NCI-H1436 (cell line): ENCODE measurements around the gene SCN9A.
A peak's percentile ranks its signal among the peaks of the same experiment; 100 is the strongest.
"Not testable (repeated sequence)": the region's sequence is repeated elsewhere in the genome, so short reads cannot be mapped to it uniquely, and the experiment has no call there.

ENCODE experiments used
- DNase-seq: peaks from one replicate; lab custom pipeline; 2025; lab: John Stamatoyannopoulos, UW

Gene SCN9A

DNA sequence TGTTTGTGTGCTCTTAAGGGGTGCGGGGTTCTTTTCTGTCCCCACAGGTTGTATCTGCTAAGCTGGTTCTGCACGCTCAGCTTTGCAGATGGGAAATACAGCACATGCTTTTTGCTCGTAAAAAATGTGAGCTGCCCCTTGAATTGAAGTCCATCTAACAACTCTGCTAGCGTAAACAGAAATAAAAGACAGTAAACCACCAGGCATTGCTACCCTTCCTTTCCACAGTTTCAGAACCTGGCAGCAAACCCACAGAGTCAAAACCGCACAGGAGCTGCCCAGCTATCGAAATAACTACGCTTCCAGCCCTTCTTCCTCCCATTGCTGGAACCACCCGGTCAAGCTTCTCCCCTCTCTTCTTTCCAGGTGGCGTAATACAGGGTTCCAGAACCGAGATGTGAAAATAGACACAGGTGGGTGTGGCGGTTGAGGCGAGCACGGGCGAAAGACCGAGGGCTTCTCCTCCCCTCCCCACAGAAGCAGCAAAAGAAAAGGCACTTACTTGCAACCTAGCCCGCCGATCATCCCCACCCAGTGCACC, 479 bp downstream of the SCN9A start:
- no peak for DNase-seq

DNA sequence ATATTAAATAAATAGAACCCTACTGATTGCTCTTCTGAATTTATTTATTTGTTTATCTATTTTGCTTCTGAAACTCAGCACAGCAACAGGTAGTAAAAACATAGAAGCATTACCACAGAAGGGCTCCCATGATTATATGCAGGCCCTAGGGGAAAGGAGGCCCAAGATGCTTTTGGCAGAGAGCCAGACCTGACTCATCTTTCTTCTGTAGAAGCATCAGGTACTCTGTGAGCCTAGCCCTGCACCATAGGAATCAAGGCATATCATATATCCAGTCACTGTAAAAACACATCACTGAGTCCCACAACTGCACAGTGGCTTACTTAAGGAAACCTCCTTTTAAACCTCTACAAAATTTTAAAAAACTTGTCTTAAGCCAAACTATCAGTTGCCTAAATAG, 1.8 kb downstream of the SCN9A start:
- DNase-seq = peak; percentile 83

DNA sequence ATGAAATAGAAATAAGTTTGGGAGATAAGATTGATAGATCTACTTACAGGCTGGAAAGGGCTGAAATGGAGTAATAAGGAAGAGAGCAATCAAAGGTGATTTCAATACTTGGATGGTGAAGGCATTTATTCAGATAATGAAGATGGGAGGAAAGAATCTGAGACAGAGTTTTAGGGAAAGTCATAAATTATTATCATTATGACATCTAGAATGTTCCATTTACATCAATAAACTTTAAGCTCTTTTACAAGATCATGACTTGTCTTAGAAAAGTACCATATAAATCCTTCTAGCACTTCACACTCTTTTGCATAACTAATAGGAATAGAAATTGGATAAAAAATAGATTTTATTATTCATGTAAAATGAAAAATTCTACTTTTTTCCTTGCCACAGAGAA, 2.2 kb downstream of the SCN9A start:
- no peak for DNase-seq

DNA sequence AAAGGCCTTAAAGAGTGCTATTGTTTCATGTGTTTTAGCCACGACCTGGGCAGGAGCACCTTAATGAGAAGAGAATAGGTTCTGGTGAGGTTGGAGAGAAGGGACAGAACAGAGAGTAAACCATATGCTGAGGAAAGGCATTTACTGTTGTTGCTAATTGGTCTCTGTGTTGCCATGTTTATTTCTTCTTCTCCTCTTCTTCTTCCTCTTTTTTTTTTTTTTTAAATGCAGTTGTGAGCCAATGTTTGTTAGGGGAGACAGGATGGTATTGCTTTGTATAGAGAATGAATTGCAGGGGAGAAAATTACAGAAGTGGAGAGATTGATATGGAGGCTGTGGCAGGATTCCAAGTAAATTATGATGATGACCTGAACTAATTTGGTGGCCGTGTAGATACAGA, 2.6 kb downstream of the SCN9A start:
- peak; percentile 26 for DNase-seq

DNA sequence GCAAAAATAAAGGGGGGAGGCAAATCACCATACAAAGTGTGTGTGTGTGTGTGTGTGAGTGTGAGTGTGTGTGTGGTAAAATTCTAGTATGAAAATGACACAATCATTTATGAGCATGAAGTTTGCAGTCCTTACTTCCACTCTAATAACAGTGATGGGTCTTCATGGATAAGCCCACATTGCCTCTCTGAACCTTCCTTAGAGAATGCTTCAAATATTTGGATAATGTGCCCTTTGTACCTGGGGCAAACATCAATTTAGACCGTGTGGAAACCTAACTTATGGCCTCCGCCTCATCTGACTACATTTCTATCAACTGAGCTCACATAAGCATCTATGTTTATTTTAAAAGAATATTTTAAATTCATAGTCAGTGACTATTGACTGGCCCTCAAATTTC, 3.7 kb downstream of the SCN9A start:
- no peak for DNase-seq

DNA sequence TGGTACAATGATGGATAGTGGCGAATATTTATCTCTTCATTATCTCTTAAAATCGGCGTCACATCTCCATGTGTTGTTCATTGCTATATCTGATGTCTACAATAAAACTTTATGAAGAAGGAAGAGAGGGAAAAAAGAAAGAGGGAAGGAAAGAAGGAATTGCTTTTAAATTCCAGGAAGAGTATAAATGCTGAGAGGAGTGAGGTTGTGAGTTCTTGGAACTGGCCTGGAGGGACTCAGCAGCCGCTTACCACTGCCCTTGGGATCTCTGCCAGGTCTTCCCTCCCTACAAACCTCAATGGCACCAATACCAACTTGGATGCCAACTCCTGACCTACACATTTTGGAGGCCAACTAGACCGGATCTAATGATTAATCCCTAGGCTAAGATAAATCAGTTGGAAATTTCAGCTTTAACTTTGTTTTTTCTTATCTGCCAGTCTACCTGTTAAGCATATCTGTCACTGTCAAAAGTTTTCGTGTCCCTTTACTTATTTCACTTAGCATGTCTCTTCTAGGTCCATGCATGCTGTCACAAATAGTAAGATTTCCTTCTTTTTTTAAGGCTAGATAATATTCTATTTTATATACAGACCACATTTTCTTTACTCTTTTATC, 9.8 kb downstream of the SCN9A start:
- no peak for DNase-seq

DNA sequence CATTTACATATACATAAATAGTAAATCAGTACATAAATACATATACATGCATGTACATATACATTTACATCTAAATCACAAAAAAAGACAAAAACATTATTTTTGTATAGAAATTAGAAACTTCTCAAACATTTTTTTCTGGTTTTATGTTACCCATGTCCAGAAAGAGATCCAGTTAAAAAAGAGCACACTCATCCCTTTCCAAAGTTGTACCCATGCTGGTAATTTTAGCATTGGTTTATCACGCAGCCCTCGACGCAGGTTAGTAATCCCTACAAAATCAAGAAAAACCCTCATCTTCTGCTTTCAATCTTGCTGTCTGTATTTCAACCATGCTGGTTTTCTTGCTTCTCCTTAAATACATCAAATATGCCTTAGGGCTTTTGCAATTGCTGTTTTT, 10.5 kb downstream of the SCN9A start:
- no peak for DNase-seq

DNA sequence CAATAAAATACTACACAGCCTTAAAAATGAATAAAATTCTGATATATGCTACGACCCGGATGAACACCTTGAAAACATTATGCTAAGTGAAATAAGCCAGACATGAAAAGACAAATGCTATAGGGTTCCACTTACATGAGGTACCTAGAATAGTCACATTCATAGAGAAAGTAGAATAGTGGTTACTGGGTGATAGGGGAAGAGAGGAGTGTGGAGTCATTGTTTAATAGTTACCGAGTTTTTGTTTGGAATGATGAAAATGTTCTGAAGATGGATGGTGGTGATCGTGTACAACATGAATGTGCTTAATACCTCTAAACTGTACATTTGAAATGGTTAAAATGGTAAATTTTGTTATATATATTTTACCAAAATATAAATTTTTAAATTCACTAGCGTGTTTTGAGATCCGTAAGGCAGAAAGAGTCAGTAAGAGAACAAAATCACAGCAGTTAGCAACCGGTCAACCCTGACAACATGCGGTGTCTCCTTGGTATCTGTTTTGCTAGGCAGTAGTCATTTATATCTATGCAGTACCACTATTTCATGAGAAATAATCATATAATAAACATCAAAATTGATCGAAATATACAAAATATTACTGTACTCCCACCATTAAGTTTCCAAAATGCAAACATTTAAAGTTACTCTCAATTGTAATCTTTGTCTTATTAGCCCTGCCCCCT, 11.1 kb downstream of the SCN9A start:
- no peak for DNase-seq

DNA sequence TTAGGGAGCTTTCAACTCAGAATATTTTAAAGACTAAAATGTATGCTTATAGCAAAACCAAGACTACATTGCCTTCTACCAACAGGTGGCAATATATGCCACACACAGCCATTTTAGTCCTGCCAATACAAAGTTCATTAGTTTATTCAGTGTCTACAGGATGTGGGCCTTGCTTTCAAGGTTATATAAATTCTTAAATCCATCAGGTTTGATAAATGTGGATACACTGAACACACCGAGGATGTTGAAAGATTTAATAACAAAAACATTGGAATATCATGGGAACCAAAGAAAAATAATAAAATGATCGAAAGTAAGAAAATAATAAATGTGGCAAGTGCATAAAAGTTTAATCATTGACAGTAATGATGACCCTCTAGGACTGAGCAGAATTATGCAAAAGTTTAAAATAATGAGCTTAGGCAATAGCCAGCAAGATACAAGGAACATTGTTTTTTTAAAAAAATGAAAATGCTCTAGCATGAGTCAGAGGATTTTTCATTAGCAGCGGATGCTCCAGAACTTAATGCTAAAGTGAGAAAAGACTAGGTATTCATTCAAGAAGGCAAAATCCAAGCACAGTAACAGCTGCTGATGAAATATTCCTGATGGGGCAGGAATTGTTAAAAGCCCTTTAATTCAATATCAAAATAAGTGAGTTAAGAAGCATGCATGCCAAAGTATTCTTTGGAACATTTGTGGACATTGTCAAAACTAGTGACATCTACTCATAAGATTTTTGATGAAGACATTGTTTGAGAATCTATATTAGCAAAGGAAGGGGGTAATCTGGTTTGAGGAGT, 14.2 kb downstream of the SCN9A start:
- no peak for DNase-seq

DNA sequence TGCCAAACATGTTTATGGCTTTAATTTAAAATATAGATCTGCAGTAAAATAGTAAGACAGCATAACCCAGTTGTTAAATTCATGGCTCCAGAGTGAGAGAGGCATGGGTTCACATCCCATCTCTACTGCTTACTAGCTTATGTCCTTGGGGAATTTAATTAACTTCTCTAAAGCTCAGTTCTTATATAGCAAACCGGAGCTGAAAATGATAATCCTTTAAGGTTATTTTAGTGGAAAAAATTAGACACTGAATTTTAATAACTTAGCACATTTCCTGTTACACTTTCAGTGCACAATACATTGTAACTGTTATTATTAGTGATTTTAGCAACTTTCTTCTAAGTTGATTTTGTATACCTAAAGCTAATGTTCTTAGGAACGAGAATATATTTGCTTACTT, 14.8 kb downstream of the SCN9A start:
- no peak for DNase-seq

DNA sequence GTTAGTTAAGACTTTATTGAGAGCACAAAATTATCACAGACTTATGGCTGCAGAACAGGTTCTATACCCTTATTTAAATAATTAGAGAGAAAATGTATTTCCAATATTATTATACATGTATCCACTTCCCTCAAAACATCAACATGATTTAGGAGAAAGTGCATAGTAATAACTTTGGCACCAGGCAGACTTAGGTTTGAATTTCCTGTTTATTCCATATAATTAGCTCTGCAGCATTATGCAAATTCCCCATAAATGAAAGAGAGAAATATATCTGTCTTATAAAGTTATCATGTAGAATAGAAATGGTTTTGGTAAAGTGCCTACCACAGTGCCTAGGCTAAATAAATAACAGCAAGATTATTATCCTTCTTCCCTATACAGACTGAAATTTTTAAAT, 15.3 kb downstream of the SCN9A start:
- DNase-seq = no peak

DNA sequence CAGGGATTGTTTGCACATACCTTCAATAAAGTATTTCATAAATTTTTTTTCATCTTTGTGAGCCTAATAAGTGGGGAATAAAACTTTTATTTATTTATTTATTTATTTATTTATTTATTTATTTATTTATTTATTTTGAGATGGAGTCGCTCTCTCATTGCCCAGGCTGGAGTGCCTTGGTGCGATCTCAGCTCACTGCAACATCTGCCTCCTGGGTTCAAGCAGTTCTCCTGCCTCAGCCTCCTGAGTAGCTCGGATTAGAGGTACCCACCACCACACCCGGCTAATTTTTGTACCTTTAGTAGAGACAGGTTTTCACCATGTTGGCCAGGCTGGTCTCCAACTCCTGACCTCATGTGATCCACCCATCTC, 17.8 kb downstream of the SCN9A start:
- not testable (repeated sequence) for DNase-seq

DNA sequence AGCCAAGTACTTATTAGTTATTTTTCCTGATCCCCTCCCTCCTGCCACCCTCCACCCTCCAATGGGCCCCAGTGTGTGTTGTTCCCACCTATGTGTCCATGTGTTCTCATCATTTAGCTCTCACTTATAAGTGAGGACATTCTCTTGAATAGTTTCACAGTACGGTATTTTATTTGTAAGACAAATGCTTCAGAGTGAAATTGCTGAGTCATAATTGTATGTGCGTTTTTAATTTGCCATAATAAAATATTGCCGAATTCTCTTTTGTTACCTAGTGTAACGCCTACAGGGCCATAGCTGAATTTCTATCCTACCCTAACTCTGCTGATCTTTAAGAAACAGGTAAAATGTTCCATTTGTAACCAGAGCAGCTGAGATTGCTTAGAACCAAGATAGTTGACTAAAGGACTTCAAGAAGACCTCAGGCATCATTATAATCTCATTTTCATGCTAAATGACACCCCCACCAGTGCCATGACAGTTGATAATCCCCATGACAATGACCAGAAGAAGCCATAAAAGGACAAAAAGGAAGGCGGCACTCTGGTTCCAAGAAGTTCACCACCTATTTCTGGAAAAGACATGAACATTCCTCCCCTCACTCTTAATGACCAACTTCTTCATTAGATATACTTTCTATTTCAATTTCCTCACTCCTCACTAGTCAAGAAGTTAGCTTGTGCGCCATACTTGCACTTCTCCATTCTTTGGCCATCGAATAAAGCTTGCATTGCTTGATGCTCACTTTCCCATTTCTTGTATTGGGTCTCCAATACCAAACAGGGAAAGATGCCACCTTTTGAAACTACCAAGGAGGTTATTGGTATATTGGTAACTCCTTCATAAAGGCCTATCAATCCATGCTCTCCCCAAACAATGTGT, 18.4 kb downstream of the SCN9A start:
- no peak for DNase-seq

DNA sequence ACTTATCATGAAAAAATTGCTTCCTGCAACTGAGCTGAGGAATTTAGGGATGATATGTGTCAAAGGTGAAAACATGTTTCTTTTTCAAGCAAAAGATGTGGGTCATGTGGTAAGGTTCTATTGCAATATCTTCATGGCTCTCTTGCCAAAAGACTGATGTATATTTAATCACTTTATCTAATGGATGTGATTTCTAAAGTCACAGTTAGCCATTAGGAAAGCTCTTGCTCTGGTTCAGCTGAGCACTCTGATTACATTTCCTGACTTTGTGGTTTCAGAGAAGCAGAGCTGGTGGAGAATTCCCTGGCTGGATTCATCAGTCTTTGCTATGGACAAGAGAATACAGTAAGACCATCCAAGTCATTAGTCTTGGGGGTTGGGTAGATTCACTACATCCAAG, 24.4 kb downstream of the SCN9A start:
- DNase-seq = no peak

DNA sequence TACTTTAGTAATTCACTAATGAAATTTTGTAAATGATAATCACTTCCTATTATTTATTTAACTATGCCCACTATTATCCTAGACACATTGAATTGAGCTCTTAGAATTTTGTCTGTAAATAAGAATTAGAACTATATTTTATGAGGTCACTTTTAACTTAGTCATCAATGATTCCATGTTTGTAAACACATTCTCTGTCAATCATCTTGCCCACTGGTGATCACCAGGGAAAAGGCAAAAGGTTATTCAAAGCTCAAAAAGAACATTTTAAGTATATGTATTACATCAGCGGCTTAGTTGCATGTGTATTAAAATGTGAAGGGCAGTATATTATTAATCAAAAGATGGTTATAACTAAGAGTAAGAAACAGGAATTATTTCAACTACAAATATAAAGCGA, 25.2 kb downstream of the SCN9A start:
- no peak for DNase-seq

DNA sequence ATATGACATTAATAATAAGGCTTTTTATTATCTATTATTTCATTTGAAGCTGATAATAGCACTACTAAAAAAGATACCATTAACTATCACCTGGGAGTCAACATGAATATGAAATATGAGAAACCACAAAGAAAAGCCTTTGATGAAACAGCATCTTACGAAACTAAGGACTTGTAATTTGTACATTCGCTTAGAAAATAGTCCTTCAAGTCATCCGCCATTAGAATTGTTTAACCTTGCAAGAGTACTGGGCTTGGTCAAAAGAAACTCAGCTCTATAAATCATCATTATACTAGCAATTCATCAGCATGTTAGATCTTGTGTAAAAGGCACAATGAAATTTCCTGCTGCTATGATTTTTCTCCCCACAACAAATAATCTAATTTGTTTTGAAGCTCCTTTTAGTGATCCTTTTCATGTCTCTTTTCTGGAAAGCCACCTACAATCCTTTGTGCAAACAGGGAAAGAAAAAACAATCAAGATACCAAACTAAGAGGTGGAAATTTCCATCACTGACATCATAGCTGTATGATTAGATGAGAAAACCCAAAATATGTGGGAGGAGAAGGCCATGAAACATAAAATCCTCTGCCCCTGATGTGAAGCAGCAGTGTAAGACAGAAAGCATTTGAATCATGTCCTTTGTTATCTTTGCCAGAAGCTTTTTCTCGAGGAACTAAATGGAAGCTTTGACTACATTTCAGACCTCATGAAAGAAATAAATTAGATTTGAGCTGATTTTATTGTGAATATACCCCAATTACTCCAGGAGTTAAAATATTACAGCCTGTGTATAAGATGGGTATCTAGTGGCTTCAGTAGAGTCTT, 31.2 kb downstream of the SCN9A start:
- DNase-seq = no peak

DNA sequence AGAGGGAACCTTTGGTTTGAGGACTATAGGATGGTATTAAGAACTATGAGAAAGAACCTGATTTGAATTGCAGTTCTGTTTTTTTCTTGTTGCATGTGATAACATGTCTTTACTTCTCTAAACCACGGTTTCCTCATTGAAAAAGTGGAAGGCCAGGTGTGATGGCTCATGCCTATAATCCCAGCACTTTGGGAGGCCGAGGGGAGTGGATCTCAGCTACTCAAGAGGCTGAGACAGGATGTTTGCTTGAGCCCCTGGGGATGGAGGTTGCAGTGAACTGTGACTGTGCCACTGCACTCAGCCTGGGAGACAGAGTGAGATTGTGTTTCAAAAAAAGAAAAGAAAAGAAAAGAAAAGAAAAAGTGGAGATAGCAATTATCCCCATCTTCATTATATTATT, 32.3 kb downstream of the SCN9A start:
- DNase-seq = peak; percentile 53

DNA sequence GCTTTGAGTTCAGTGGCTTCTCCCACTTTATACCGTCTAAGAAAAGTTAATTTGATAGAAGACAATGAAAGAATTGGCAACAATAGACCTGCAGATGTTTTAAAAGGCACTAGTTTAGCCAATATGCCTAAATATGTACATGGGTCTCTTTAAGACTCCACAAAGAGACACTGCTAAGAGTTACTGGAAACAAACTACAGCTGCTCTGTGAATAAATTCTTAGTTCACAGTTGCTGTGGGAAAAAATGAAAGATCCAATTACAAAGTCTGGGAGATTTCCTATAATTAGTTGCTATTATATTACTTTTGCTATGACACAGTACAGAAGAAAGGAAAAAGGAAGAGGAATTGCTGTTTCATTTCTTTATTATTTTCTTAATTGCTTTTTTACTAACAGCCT, 34.3 kb downstream of the SCN9A start:
- no peak for DNase-seq

DNA sequence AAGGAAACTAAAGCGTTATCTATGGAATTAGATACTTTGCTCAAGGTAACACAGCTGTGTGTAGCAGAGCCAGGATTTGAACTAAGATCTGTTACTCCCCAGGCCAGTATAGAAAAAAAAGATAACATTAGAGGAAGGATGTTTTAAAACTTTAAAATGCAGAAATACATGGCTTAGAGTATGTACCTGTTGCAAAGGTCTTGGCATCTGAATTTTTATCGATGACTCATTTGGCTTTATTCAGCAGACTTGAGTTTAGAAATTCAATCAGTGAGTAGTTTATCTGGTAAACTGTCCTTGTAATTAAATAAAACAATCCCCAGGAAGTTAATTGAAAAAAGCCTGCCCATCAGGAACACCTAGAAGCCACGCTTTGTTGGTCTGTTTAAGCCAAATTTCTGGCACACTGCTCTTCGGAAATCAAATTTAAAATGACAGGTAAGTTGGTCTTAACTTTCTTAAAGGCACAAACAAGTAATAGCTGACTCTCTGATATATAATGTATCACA, 36.9 kb downstream of the SCN9A start:
- no peak for DNase-seq

DNA sequence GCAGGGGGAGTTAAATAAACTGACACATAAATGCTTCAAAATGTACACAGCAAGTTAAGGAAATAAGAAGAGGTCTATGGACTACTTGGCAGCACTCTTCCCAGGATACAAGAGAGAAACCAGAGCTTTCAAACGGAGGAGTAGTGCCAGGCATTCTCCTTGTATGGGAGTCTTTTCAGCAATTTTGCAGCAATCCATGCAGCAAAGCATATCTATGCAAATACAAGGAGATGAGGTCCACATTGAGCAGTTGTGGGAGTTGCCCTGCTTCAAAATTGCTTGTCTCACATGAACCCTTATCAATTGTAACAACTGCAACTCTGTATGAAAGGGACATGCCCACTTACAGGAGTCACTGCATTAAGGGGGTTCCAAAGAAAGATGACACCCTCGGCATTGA, 37.8 kb downstream of the SCN9A start:
- DNase-seq = no peak

DNA sequence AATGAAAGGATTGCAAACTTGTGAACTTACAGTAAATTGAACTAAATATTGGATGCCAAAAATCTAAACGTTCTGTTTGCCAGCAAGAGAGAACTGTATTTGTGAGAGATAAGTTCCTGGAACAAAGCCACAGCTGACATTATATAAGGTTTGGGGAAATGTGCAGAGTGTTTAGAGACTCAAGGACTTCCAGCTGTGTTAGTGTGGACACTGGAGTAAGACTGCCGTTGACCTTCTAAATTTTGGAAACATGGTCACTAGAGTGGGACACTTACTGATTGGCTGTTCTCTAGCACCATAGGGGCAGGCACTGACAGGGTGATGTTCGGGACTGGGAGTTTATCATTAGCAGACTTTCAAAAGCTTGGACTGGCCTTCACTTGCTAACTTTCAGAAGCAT, 40.5 kb downstream of the SCN9A start:
- no peak for DNase-seq
